Measurements from ENCODE around the gene PFKFB3.
"Not testable (repeated sequence)": the region's sequence is repeated elsewhere in the genome, so short reads cannot be mapped to it uniquely, and the experiment has no call there.

PFKFB3 gene

DNA sequence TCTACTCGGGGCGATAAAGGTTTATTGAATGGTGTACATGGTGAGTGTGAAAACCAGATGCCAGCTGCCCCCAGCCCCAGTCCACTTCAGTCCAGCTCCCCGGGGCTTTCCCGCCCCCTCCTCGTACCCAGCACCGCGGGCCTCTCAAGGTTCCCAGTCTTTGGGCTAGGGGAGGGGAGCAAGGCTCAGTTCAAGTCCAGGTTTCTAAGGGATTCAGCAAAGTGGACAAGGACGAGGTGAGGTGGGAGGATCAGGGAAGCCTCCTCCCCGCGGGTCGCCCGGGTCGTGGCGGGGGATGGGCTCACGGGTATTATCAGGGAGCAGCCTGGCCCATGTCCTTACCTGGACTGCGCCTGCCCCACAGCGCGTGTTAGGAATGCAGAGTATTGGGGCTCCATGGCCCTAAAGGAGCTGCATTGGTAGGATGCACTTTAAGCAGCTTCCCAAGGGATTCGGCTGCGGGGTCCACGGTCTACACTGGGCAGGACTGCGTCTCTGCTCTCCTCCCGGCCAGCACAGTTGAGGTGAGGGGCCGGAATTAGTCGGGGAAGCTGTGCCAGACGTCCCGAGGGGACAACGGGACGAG lies 541 bp upstream of the PFKFB3 start:
- no peak for DNase-seq (ENCODE audit: low read depth)

- DNase-seq (ENCODE audit: low read depth): peak; percentile 53
These were observed 765 bp downstream of the PFKFB3 start for GRCh38 chr10:6203331-6204062.

DNA sequence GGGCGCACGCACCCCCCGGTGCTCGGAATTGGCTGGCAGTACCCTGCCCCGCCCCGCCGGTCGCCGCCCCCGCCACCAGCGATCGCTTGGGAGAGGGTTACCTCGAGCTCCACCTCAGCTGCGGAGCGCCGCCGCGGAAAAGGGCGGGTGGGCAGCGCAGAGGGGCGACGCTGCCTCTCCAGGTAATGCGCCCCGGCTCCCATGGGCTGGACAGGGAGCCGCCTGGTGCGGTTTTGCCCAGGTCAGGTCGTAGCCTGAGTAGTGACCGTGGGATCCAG lies 1.3 kb downstream of the PFKFB3 start:
- DNase-seq (ENCODE audit: low read depth): peak; percentile 64

DNA sequence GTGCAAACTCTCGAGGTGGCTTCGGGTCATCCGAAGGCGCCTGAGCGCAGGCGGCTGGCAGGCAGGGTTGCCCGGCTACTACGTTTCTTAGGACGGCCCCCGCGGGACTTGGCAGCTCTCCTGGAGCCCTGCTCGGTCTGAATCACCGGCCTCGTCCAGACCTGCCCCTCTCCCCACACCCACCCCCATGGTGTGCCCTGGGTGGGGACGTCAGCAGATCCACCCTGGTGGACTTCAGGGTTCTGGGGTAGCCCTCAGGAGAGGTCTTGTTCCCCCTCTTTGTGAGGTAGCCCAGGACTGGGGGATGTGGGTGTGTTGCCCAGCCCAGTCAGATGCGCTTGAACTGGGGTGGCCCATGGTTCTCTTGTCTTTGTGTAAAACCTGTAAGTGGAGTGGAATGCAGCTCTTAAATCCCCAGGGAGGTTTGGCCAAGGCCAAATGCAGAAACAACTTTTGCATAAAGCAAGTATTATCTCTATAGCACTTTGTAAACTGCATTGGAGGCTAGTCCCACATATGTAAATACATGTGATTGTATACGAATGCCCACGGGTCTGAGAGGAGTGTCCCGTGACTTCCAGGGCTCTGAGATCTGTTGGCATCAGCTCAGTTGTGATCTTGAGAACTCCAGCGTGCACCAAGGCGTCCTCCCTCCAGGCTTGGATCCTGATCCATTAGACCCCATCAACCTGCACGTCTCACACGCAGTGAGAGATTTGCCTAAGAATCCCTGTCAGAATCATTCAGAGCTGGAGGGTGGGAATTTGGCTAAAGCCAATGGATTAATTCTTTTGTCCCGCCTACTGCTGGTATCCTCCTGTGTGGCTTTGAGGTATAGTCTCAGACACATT lies 1.8 kb downstream of the PFKFB3 start:
- no peak for DNase-seq (ENCODE audit: low read depth)

- not testable (repeated sequence) for DNase-seq (ENCODE audit: low read depth)
These were observed 3.8 kb downstream of the PFKFB3 start for GRCh38 chr10:6206486-6206885.

DNA sequence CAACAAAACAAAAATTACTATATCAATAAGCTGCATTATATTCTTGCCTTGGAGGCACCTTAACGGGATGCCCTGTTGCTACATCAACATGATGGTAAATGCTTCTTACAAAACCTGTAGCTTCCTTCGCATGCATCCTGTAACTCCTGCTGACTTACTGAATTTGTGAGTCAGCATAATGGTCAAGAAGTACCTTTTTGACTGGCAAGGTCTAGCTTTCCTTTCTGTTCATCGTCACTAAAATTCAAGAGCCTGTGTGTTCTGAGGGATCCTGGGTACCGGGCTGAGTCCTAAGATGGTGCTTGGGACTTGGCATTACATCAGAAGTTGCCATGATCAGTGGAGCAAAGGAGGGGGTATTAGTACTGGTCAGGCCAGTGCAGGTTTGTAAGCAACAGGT lies 4.9 kb downstream of the PFKFB3 start:
- DNase-seq (ENCODE audit: low read depth): no peak

- no peak for DNase-seq (ENCODE audit: low read depth)
These were observed 6.1 kb downstream of the PFKFB3 start for GRCh38 chr10:6208799-6209235.

GRCh38 chr10:6211341-6211670 lies 8.6 kb downstream of the PFKFB3 start:
- DNase-seq (ENCODE audit: low read depth): no peak

DNA sequence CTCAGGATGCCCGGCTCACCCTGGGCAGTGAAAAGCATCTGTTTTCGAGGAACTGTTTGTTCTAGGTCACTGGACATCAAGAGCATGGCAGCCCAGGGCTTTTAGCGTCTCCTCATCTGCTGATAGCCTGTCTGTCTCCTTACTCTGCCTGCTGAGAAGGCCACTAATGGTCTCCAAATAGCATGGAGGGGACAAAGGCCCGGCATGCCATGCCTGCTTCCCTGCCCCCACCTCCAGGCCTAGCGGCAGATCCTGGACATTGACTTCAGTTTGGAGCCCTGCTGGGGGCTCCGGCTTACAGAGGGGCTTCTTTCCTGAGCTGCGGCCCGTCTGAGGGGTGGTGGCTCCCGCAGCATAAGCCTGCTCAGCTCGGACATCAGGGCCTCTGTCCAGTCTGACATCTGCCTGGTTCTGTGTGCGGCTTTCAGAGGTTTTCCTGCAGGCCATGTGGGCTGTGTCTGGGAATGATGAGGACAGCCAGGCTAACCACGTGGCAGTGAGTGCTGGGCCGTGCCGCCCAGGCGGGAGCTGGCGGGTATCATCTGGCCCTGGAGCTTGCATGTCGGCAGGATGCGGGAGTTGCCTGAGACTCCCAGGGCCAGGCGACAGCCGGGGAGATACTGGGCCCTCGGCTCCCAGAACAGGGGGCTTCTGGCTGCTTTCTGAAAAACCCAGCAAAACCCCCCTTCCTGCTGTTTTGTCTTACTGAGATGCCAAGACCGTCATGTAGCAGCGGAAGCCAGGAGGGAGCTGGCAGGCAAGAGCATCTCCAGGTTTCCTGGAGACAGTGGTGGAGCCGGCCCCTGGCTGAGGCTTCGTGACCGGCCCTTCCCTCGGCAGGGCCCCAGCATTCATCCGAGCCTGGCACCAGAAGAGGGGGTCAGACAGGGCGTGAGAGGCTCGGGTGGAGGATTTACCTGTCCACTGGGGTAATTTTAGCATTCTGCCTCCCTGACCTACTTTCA lies 9.2 kb downstream of the PFKFB3 start:
- no peak for DNase-seq (ENCODE audit: low read depth)

DNA sequence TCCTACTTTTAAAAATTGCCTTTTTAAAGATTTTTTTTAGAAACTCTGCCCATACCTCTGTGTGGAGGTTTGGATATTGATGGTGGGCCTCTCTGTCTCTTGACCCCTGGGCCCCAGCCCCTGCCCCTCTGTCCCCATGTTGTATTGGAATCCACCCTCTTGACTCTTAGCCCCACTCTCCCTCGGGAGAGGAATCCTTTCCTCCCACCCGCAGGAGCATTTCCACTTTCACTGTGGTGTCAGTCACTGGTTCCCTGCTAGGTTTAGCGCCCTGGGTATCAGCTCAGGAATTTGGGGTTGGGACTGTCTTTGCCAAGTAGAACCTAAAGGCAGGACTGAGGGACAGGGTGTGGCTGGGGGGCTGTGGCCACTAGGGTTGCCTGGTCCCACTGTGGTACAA lies 10.1 kb downstream of the PFKFB3 start:
- no peak for DNase-seq (ENCODE audit: low read depth)

GRCh38 chr10:6213257-6213905 lies 10.6 kb downstream of the PFKFB3 start:
- no peak for DNase-seq (ENCODE audit: low read depth)

DNA sequence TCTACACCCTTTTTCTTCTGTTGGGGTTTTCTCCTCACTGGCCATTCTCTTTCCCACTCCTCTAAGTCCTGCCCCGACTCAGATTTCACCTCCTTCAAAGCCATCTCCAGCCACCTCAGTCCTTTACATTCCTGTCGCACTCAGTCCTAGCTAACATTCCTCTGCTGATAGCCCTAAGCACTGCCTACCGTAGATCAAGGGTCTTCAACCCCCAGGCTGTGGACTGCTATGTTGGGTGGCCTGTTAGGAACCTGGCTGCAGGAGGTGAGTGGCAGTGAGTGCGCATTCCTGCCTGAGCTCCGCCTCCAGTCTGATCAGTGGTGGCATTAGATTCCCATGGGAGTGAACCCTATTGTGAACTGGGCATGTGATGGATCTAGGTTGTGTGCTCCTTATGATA lies 11.2 kb downstream of the PFKFB3 start:
- no peak for DNase-seq (ENCODE audit: low read depth)

GRCh38 chr10:6214612-6215011 lies 11.9 kb downstream of the PFKFB3 start:
- no peak for DNase-seq (ENCODE audit: low read depth)

- no peak for DNase-seq (ENCODE audit: low read depth)
These were observed 12.5 kb downstream of the PFKFB3 start for GRCh38 chr10:6215241-6215640.

DNA sequence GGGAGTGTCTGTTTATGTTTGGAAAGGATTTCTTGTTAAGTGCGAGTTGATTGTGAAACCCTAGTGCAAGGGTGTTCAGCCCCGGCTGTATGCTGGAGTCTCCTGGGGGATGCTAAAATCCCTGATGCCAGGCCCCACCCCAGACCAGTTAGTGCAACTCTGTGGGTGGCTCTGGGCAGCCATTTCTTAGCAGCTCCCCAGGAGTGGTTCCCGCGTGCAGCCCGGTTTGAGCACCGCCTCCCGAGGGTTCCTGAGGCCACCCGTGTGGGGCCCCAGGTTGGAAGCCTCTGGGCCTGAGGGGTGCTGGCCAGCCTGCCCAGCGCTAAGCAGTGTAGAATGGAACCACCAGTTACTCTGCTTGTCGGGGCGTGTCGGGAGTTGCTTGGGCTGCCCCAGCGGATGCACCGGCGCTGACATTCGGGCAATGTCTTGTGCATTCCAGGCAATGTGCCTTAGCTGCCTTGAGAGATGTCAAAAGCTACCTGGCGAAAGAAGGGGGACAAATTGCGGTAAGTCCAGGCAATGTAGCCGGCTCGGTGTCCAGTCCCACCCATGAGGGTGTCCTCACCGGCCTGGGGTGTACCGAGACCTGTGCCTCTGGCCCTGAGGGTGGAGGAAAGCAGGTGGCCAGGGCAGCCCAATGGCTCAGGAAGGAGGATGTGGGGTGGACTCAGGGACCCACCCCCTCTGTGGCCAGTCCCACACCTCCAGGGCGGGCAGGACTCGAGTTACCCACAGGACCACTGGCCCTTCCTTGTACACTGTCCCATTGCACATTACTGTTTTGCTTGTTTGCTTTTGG lies 13.2 kb downstream of the PFKFB3 start:
- DNase-seq (ENCODE audit: low read depth): no peak

DNA sequence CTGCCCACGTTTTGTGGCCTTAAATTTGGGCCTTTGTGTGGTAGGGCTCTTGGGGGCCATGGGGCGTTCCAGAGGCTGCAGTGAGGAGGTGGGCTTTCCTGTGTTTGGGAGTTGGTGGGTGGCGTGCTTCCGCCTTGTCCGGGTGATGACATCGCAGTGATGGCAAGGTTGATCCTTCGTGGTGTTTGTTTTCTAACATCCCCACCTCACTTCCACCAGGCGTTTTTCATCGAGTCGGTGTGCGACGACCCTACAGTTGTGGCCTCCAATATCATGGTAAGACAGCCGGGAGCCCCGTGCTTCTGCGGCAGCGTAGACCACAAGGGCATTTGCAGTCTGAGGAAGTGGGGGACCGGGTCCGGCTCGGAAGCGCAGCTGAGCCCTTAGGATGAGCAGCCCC lies 14.2 kb downstream of the PFKFB3 start:
- no peak for DNase-seq (ENCODE audit: low read depth)

GRCh38 chr10:6217611-6218010 lies 14.9 kb downstream of the PFKFB3 start:
- no peak for DNase-seq (ENCODE audit: low read depth)

DNA sequence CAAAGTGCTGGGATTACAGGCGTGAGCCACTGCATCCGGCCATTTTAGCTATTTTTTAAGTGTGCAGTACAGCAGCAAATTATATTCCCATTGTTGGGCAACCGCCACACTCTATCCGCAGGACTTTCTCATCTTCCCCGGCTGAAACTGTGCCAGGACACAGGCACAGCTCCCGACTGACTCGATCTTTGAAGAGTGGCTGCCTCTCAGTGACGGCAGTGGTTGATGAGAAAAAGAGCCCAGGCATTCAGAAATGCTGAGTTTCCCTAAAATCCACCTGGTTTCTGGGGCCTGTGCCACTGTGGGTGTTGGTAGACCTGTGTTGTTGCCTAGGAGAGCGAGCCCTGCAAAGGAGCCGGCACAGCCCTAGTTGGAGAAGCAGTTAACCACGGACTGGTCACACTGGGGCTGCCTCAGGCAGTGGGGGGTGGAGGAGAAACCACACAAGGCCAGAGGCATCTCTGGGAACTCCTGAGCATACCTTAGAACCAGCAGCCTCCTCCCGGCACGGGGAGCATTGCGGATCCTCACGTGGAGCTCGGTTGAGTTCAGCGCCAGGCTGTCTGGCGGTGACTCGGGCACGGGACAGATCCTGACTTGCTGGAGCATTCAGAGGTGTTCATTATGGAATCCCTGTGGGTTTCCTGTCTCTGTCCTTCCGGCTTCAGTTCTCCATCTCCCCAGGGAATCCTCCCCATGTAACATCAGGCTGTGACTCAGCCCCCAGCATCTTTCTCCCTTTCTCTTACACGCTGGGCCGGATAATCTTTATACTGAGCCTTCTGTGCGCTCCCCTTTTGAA lies 16.2 kb downstream of the PFKFB3 start:
- no peak for DNase-seq (ENCODE audit: low read depth)

DNA sequence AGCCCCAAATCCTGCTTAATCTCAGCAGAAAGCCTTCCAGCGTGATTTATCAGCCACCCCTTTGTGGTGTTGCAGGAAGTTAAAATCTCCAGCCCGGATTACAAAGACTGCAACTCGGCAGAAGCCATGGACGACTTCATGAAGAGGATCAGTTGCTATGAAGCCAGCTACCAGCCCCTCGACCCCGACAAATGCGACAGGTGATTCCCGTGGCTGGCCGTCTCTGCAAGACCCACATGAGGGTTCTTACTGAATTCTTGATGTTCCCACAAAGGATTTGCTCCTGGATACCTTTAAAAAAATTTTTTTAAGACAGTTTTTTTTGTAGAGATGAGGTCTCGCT lies 16.7 kb downstream of the PFKFB3 start:
- no peak for DNase-seq (ENCODE audit: low read depth)
